ENCODE results near the gene DUSP1.
"Not testable (repeated sequence)": the region's sequence is repeated elsewhere in the genome, so short reads cannot be mapped to it uniquely, and the experiment has no call there.

The DUSP1 gene

GRCh38 chr5:172770675-172771438 is at the start of gene DUSP1:
TSS of gene DUSP1 (minus strand) at chr5:172771195. CDS start at chr5:172770952, 243 bp downstream.
- peak; percentile 98 for DNase-seq

GRCh38 chr5:172820046-172820767 is 49.2 kb upstream of the DUSP1 start:
- DNase-seq: no peak

DNA sequence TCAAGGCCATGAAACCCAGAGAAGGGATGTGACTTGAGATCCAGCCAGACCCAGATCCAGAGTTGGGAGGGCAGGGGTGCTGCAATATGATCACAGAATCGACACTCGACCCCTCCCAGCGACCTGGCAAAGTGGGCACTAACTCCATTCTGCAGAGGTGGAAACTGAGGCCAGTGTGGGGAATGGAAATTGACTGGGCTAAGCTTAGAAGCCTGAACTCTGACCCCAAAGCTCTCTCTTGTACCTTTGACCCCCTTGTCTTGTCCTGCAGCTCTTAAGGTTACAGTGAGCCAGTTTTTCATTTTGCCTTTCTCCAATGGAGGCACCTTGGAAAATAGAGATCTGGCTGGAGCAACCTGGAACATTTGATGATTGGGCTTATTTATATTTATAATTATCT is 48.6 kb upstream of the DUSP1 start:
- no peak for DNase-seq

DNA sequence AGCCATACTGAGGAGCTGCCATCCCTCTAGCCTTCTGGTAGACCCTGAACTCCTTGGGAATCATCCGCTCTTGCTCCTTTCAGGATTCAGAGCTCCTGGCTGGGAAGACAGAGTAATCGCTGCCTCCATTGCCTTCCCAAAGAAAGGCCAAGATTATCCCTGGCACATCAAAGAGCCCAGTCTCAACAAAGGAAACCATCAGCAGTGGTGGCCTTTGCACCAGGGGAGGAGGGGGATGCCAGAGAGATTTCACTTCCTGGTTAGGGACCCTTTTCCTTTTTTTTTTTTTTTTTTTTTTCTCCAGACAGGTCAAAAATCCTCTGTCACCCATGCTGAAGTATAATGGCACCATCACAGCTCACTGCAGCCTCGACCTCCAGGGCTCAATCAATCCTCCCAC is 47.1 kb upstream of the DUSP1 start:
- DNase-seq: no peak

DNA sequence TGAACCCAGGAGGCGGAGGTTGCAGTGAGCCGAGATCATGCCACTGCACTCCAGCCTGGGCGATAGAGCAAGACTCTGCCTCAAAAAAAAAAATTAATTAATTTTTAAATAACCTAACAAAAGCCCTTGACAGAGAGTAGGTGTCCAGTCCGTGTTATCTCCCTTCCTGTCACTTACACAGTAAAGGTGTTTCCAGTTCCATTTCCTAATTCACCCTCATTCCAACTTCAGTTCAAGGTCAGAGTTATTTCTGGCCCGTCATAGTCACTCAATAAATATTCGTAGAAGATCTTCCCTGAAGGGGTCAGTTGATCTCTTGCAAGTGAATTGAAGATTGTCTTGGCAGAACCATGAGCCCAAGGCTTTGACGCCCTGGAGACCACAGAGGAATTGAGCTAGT is 46.7 kb upstream of the DUSP1 start:
- no peak for DNase-seq

DNA sequence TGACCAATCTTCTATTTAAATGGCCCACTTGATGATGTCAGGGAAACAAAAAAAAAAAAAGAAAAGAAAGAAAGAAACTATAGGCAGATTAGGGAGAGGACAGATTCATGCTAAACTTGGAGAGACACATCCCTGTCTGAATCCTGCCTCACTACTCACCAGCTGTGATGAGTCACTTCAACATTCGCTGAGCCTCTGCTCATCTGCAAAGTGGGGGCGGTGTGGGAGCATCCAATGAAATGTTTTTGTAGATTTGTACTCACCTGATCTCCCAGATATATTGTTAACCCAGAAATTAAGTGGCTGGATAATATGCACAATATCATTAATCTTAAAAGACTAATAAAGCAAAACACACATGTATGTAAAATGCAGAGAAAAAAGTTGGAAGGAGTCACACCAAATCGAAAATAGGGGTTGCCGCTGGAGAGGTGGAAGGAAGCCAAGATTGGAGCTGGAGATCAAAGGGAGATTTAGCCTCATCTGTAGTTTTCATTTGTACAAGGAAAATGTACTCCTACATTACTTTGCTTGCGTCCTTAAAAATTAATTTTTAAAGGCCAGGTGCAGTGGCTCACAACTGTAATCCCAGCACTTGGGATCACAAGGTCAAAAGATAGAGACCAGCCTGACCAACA is 46.0 kb upstream of the DUSP1 start:
- no peak for DNase-seq

DNA sequence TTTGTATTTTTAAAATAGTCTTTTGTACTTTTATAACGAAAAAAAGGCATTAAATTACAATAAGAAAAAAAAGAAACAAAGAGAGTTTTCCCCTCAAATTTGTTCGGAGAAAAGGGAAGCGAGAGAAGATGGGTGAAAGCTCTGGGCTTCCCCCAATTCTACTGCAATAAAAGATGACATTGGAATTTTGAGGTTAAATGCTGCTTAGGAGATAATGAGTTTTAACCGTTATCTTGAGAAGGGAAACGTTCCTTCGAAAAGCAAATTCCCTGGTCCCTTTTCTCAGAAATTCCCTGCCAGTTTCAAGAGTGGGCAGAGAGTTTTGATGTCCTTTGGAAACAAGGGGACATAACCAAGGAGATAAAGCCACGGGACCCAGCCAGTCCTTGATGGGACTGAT is 44.6 kb upstream of the DUSP1 start:
- DNase-seq: no peak

DNA sequence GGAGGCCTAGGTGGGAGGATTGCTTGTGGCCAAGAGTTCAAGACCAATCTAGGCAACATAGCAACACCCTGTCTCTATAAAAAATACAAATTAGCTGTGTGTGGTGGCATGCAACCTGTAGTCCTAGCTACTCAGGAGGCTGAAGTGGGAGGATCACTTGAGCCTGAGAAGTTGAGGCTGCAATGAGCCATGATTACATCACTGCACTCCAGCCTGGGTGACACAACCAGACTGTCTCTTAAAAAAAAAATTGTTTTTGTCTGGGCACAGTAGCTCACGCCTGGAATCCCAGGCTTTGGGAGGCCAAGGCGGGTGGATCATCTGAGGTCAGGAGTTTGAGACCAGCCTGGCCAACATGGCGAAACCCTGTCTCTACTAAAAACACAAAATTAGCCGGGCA is 40.0 kb upstream of the DUSP1 start:
- not testable (repeated sequence) for DNase-seq

- DNase-seq: no peak
Observed at GRCh38 chr5:172809774-172810173, 38.8 kb upstream of the DUSP1 start.

DNA sequence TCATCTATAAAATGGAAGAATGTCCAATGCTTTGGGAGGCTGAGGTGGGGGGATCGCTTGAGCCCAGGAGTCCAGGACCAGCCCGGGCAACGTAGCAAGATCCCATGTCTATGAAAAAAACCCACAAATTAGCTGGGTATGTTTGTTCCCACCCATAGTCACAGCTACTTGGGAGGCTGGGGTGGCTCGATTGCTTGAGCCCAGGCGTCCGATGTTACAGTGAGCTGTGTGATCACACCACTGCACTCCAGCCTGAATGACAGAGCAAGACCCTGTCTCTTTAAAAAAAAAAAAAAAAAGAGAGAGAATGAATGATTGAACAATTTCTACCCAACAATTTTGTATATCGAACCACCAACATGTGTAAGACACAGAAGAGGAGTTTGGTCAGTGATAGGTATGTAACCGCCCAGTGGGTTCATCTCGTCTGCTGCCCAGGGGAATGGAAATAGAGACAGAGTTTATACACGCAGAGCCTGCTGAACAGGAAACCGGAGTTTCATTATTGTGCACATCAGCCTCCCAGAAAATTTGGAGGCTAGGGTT is 36.8 kb upstream of the DUSP1 start:
- DNase-seq: no peak

DNA sequence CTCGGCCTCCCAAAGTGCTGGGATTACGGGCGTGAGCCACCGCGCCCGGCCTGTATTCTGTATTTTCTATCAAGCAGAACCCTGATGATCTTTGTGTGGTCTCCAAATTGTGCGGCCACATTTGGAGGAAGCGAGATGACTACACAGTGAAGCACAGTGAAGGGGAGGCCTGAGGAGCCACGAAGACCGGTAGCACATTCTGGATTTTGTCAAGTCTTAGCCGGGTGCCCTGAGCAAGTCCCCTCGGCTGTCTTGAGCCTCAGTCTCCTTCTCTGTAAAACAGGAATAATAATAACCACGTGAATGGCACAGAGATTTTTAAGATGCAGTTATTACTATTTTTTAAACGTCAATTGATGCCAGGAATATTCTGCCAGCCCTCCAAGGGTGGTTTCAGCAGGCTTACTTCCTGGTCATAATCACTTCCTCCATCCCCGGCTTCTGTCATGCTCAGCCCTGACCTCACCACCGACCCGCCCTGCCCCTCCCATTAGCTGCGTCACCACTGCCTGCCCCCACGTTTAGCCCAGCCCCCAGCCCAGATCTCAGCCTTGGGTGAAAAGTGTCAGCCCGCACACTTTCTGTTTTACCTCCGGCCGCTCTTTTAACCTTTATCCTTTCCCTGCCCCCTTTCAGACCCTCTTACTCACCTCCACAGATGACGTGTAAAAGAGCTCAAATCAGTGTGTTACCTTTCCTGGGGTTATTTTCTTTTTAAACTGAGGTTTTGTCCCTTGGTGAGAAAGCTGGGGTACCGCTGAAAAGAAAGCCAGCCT is 36.1 kb upstream of the DUSP1 start:
- DNase-seq: peak; percentile 28

DNA sequence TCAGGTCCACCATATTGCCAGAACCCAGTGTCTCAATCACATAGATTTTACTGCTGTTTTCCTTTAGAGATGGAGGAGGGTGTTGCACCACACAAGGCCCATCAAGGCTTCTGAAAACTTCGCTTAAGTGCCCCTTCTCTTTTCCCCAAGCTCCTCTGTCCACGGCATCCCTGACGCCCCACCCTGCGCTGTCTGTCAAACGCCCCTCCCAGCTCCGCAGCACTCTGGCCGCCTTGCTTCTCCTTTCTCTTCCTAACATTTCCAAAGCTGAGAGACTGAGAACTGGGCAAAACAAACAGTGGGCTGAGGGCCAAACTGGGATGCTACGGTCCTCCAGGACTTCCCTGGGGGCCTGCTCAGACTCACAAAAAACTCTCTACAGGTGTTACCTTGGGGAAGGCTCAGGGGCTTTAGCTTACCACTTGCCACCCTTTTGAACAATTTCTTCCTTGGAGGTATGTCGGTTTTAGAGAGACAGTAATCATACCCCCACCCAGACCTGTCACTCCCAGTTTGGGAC is 34.8 kb upstream of the DUSP1 start:
- DNase-seq: no peak

- no peak for DNase-seq
Observed at GRCh38 chr5:172805018-172805683, 34.2 kb upstream of the DUSP1 start.

GRCh38 chr5:172802567-172803176 is 31.7 kb upstream of the DUSP1 start:
- DNase-seq: no peak

GRCh38 chr5:172802112-172802511 is 31.1 kb upstream of the DUSP1 start:
- DNase-seq: no peak

DNA sequence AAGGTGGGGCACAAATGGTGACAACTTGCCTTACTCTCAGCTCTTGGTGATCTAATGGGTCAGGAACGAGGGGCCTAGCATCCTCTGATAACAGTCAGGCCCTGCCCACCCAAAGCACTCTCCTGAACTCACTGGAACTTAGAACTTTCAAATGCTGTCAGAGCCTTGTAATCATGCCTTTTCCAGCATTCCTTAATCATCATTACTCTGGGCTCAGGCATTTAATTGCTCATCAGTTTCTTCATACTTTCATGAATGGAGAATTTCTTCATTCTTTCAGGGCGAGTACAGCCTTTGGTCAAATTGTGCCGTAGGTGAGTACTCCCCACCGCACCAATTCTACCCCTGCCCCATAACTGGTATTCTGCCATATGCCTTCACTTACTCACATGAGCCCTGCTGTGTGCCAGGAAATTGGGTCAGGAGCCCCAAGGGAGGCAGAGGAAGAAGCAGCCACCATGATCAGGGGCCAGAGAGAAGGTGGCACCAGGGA is 30.2 kb upstream of the DUSP1 start:
- no peak for DNase-seq

DNA sequence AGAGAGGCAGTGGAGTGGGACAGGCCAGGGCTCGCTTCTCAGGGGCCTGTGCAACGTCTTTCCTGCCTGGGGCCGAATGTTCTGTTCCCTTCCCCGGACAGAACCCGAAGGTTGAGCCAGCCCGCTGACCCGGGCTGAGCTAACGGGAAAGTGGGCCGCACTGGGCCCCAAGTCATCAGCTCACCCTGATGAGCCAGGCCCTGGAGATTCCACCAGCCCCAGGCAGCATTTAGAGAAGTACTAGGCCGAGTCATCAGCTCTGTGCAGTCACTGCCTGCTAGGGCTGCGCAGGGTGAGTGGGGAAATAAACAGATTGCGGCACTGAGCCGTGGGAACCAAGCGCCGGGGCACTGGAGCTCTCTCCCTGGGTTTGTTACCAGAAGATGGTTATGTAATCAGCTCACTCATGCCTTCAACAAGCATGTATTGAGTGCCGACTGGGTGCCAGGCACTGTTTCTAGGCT is 29.1 kb upstream of the DUSP1 start:
- DNase-seq: no peak

- DNase-seq: no peak
Observed at GRCh38 chr5:172799416-172799815, 28.4 kb upstream of the DUSP1 start.

DNA sequence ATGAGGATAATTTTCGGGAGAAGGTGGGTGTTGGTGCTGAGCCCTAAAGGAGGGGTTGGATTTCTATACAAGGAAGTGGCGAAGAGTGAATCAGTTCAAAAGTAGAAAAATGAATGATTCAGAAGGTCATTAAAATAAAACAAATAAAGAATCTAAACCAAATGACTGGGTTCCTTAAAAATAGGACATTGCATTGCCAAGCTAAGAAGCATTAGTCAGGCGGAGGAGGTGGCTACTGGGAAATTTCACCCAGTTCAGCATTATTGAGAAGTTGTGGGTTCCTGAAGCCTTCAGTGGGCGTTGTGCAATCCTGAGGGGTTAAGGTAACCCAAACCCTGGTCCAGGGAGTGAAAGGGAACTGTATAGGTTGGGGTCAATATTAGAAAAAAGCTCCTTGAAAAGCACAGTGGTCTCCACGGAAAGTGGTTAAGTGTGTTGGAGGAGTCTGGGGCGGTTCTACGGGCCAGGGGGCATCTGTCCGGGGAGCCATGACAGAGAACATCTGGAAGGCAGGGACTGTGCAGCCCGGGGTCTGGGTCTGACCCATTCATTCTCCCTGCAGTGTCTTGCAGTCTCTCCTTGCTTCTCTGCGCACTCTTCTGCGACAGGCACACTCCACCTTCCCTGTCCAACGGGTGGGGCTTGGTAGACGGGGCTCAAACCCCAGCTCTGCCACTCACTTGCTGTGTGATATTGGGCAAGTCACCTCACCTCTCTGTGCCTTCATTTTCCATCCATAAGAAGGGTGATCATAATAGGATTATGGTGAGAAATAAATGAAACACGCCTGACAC is 27.6 kb upstream of the DUSP1 start:
- DNase-seq: no peak

DNA sequence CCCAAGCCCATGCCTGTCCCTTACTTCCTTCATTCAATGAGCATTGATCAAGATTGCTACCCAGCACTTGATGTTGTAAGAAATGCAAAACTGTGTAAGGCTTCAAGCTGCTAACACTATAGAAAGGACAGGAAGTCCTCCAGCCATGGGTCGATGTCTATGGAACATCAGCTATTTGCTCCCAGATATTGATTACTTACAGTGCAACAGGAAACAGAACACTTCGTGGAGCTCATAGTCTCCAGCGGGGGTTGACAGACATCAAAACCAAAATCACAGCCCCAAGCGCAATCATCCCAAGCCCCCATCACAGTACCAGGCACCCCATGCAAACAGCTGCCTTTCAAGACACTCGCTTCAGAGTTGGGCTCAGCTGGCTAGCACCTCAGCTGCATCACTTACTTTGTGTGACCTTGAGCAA is 26.8 kb upstream of the DUSP1 start:
- no peak for DNase-seq
